ENCODE data around the gene KLK14. TPM values are rescaled to one million over a fixed set of nuclear protein-coding genes. Genes with fewer than 3 reads are reported as not detected.
A peak's percentile ranks its signal among the peaks of the same experiment; 100 is the strongest.

KLK14 gene
- total RNA-seq, 1 donor from 2014 or later, result not detected

GRCh38 chr19:51101171-51101865, 18.6 kb upstream of the KLK14 start:
- TF ChIP-seq CTCF (IDR thresholded peaks at IDR 0.05), result no peak
- Histone ChIP-seq H3K4me1 (no peaks in the 10 kb centered on the region), H3K9me3 (no peaks in the 10 kb centered on the region), H3K27me3 (no peaks in the 10 kb centered on the region), H3K36me3 (peaks cover 18 to 42% of the 10 kb centered on the region in 2 donors), H3K4me3 (no peak overlapping the region), H3K27ac (no peak overlapping the region)
- intact Hi-C loops (cut with DNase I), result loop anchor here (10.0 kb wide), 2 partner anchors 263 to 603 kb away; partner anchors contain the start of genes CLDND2 and ETFB
- no peak for DNase-seq (ENCODE audit: low spot score in 2 of 2)

- no peak for DNase-seq (ENCODE audit: low spot score in 2 of 2)
- Histone ChIP-seq H3K36me3 (peaks cover 18 to 42% of the 10 kb centered on the region in 2 donors), H3K4me3 (no peak overlapping the region), H3K27ac (no peak overlapping the region), H3K9me3 (no peaks in the 10 kb centered on the region), H3K4me1 (no peaks in the 10 kb centered on the region), H3K27me3 (no peaks in the 10 kb centered on the region)
- intact Hi-C loops (cut with DNase I), result loop anchor here (10.0 kb wide), 2 partner anchors 264 to 604 kb away; partner anchors contain the start of genes CLDND2 and ETFB
- no peak for TF ChIP-seq CTCF (IDR thresholded peaks at IDR 0.05)
Measured at GRCh38 chr19:51100601-51101000, 17.9 kb upstream of the KLK14 start.

- Histone ChIP-seq H3K27me3 (no peaks in the 10 kb centered on the region), H3K27ac (no peak overlapping the region), H3K36me3 (peaks cover 17 to 37% of the 10 kb centered on the region in 2 donors), H3K4me1 (no peaks in the 10 kb centered on the region), H3K9me3 (no peaks in the 10 kb centered on the region), H3K4me3 (peak overlapping the region in 1 of 2 donors; percentile 35)
- intact Hi-C loops (cut with DNase I), result no loop called here
- no peak for TF ChIP-seq CTCF (IDR thresholded peaks at IDR 0.05)
- DNase-seq (ENCODE audit: low spot score in 2 of 2), result no peak
Measured at GRCh38 chr19:51099047-51099382, 16.3 kb upstream of the KLK14 start.

GRCh38 chr19:51098365-51099046, 15.8 kb upstream of the KLK14 start:
- no peaks in the 10 kb centered on the region for H3K9me3 ChIP-seq
- no peak for DNase-seq (ENCODE audit: low spot score in 2 of 2)
- intact Hi-C loops (cut with DNase I), result no loop called here
- H3K27ac ChIP-seq, result no peak overlapping the region
- peaks cover 13 to 32% of the 10 kb centered on the region in 2 donors for H3K36me3 ChIP-seq
- no peaks in the 10 kb centered on the region for H3K27me3 ChIP-seq
- no peaks in the 10 kb centered on the region for H3K4me1 ChIP-seq
- no peak for TF ChIP-seq CTCF (IDR thresholded peaks at IDR 0.05)
- H3K4me3 ChIP-seq, result peak overlapping the region in 1 of 2 donors; percentile 35

- intact Hi-C loops (cut with DNase I), result no loop called here
- no peak for TF ChIP-seq CTCF (IDR thresholded peaks at IDR 0.05)
- H3K27me3 ChIP-seq, result no peaks in the 10 kb centered on the region
Measured at GRCh38 chr19:51097796-51098195, 15.1 kb upstream of the KLK14 start.

More at GRCh38 chr19:51097796-51098195, 15.1 kb upstream of the KLK14 start:
- Histone ChIP-seq H3K36me3 (peaks cover 10 to 25% of the 10 kb centered on the region in 2 donors), H3K4me1 (no peaks in the 10 kb centered on the region), H3K27ac (no peak overlapping the region), H3K4me3 (no peak overlapping the region), H3K9me3 (no peaks in the 10 kb centered on the region)
- no peak for DNase-seq (ENCODE audit: low spot score in 2 of 2)

Data from ascending aorta (tissue), 2 donors.